ENCODE results near the gene CCDC71L.

CCDC71L gene

DNA sequence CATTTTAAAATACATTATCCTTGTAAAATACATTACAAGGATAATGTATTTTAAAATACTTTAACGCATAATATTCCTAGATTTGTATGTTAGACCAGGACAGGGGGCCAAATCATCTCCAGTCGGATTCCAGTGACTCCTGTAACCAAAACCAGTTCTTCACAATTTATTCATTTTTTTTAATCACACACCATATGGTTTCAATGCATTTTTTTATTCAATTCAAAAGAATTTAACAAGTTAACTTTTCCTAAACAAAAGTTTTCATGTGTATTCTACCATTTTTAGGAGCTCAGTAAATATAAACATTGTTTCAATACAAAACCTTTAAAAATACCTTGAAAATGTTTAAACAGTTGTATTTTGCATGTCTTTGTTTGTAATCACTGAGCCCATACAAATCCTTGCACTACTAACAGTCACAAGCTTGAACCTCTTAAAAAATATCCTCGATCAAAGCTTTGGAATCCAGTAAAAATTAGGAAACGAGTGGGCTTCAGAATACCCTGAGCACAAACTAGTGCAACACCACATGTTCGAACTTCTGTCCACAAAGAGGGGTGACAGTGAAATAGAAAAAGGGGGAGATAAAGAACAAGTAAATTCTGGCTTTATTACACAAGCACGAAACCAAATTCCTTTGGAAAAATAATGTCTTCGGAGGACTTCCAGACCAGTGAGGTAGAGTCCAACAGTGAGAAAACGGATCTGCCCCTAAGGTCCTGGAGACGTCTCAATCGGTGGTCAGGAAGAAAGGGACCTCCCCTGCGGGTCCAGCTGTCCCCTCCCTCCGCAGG, 1.6 kb downstream of the CCDC71L start:
- no peak for DNase-seq (ENCODE audit: low read depth in 2 of 2)

DNA sequence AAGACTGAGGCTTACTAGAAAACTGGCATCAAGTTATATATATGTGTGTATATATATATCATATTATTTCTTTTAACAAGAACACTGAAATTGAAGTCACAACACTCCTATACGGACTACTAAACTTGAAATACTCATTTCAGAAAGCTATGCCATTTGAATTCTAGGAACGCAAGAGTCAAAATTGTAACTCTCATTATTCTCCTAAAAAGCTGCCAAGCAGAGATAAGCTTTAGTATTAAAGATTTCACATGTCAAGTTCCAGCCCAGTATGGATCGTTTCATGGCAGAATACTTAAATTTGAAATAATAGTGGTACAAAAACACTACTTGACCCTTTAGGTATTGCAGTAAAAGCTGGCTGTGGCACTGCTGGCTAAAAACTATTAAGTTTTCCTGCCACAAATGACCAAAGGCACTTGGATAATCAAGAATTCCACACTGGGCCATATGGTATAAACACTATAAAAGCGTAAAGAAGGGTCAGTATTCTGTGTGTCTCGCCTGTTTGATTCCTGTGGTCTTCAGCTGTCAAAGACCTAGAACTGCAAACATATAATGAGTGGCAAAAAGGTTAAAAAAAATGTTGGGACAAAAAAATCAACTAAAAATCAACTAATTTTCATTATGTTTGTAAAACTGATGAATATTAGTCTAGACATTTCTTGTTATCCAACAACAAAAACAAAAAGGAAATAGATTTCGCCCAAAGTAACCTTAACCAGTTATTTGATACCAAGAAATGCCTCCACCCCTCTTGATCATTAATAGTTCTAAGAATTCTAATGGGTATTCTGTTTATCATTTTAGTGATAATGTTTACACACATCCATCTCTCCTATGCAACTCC, 2.4 kb downstream of the CCDC71L start:
- no peak for DNase-seq (ENCODE audit: low read depth in 2 of 2)

DNA sequence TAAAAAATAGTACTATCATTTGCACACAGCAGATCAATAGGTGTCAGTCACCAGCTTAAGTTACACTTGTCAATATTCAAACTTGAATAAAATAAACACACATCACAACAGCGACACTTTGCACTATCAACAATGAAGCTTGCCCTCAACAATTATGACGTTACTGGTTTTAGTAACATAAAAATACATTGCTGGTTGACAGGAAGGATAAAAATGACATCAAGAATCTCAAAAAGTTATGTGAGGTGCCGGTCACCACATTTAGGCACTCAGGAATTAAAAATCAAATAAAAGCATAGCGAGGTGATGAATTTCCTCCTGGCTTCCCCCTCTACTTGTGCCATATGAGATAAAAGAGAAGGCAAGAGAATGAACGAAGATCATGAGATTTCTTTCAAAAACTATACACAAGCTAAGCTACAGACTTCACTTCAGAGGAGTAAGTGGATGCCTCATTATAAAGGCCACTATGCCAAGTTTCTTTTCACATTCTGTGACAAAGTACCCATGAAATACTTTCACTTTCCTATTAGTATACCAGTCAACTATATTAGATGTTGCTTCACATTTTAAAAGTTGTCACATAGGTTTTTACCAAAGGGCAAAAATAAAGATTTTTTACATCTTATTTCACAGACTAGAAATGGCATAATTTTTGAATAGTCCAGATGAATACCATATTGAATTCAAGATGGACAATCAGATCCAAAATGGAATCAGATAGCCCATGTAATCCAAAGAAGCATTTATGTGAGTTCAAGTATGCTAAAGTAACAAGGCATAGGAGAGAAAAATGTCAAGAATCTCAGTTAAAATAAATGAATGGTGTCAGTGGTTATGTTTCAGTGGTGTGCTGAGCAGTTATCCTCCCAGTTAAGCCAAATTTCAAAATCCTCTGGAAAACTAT, 3.6 kb downstream of the CCDC71L start:
- DNase-seq (ENCODE audit: low read depth in 2 of 2) = no peak

DNA sequence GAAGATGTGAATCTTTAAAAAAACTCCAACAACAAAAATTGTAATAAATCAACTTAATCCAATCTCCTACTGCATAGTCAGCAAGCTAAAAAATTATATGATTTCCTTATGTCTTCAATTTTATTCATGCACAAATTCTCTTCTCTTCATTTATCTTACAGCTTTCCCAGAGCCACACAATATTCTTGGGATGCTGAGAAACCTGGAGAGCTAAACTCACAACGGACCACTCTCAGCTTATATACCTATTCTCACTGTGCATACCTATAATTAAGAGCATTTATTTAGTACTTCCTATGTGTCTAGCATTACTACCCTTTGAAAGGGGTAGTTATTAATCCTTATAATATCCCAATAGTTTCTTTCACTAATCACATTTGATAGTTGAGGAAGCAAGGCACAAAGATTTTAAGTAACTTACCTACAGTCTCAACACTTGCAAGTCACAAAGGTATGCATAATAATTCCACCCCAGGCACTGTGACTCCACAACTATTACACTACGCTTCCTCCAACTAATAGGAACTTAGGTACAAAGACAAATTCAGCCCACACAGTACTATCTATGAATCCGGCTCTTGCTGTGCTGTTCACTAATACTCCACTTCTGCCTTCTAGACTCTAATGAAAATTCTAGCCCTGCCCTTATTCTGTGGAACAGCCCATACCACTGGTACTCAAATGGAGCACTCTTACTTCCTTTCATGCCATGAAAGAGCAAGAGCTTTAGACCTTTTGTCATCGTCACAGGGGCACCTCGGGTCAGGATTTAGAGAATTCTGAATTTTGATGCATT, 5.1 kb downstream of the CCDC71L start:
- DNase-seq (ENCODE audit: low read depth in 2 of 2) = no peak

DNA sequence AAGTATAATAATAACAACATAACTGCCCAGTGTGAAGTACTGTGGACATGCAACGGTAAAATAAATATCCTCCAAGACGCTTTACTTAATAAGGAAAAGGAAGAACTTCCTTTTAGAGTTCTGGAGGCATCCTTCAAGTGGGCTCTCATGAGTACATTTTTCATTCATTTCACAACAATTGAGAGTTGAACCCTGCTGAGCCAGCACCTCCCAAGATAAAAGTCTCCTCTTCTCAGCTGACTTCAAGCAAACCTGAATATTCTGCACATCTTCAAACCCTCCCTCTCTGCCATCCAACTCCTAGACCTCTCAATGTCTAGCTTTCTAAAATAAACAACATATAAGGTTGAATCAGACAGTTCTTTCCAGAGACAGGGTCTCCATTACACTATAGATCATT, 7.5 kb downstream of the CCDC71L start:
- DNase-seq (ENCODE audit: low read depth in 2 of 2) = no peak

DNA sequence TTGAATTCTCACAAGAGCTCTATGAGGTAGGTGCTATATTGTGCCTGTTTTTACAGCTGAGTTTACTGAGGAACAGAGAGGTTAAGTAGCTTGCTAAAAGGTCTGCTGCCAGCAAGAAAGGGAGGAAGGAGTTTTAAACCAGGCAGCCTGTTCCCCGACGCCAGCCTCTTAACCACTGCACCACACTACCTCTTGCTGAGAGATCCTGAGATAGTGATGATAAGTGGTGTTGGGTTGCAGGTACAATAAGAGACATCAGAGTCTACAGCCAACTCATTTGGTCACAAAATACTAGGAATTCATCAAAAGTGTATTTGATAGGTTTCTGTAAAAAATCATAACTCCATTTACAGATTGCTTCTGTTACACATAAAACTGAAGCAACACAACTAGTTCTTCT, 8.0 kb downstream of the CCDC71L start:
- DNase-seq (ENCODE audit: low read depth in 2 of 2) = no peak

DNA sequence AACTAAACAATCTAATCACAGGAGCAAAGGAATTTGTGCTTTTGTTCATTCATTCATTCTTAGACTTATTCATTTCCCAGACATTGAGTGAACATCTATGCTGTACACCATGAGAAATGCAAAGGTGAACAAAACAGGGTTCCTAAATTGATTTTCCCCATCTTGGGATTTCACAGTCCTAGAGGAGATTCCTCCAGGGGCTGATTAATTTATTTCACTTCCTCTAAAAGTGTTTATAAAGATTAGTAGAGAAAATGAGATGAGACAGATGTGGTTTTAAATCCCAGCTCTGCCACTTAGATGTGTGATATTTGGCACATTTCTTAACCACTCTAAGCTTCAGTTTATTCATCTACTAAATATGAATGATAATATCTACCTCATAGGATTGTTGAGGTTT, 8.9 kb downstream of the CCDC71L start:
- DNase-seq (ENCODE audit: low read depth in 2 of 2) = no peak

DNA sequence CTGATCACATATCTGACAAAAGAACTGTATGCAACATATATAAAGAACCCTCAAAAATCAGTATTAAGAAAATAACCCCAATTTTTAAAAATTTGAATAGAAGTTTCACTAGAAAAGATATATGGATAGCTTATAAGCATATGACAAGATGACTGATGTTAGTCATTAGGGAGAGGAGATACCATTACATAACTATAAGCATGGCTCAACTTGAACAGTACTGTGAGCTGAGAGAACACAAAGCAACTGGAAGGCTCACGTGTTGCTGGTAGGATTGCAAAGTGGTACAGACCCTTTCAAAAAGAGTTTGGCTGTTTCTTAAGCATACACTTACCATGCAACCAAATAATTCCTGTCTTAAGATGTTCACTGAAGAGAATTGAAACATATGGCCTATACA, 14.7 kb downstream of the CCDC71L start:
- no peak for DNase-seq (ENCODE audit: low read depth in 2 of 2)

DNA sequence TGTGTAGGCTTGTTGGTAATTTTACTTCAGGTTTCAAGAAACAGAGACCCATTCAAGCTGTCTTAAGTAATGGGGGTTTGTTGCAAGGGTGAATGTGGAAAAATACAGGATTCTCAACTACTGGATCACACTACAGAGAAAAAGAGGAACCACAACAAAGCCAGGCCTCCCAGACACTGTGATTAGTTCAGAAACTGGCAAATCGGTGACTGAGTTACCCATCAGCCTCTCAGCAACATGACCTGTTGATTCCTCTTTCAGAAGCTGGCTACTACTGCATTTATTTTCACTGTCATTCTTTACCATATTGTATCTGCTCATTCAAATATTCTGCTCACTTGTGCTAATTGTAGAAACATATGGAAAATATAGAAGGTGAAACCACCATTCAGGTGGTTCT, 16.0 kb downstream of the CCDC71L start:
- DNase-seq (ENCODE audit: low read depth in 2 of 2) = no peak

DNA sequence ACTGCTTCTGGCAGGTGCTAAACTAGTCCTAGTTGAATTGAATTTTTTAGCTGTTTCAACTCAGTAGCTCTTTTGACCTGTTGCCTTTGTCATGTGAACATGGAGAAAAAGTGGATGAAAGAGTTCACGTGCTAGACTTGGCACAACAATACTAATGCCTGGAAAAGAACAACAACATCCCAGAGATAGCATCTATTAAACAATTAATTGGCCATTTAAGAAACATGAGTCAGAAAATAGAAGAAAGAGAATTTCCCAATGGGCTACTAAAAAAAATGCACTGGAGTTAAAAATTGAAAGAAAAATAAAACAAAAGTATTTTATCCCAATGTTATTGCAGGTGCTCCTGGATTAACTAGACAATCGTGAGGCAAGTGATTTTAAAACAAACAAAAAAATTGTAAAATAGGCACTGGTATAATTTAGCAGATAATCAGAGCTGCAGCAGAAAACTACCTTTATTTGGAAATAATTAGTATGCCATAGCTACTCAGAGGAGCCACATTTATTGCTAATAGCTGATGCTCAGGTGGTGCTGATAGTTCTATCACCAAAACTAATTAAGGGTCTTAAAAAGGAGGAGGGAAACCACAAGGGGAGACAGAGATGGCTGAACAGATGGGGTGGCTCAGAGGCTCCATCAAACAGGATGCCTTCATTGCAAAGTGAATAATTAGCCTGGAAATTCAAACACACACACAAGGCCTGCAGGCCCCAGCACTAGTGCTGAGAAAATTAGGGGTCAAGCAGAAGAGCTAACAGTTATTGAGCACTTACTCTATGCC, 17.6 kb downstream of the CCDC71L start:
- no peak for DNase-seq (ENCODE audit: low read depth in 2 of 2)

DNA sequence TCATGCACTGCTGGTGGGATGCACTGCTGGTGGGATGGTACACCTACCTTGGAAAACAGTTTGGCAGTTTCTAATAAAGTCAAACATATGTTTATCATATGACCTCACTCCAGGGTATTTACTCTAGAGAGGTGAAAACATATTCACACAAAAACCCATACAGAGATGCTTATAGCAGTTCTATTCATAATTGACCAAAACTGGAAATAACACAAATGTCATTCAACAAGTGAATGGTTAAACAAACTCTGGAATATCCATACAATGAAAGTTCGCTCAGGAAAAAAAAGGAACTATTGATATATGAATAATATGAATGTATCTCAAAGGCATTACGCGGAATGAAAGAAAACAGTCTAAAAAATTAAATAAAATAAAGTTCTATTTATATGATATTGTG, 19.5 kb downstream of the CCDC71L start:
- no peak for DNase-seq (ENCODE audit: low read depth in 2 of 2)

DNA sequence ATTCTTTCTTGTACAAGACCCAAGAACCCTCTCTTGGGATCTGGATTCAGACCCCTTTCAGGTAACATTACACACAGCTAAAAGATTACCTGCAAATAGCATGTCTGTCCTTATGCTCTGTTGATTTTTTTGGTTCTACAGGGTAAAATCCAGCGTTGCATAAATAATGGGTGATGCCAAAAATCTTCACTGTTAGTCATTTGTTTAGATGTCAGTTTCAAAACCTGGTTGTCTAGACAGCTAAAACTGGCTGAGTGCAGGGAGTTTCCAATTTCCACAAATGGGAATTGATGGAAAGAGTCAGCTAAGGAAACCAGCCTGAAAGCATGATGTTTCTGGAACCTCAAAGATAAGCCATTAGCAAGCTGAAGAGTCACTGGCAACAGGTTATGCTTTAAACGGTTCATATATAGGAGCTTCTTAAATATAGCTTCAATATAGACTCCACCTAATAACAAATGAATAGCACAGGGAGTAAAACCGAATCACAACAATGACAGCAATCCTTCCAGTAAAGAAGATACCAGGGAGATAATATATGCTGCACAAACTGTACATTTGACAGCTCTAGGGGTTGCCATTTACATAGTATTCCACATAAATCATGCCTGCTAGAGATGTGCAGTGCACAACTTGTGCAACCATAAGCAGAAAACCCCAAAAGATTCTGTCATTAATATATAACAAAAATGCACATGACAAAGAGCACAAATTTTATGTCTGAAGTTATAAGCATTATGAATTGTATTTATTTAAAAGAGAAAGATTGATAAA, 20.4 kb downstream of the CCDC71L start:
- no peak for DNase-seq (ENCODE audit: low read depth in 2 of 2)

DNA sequence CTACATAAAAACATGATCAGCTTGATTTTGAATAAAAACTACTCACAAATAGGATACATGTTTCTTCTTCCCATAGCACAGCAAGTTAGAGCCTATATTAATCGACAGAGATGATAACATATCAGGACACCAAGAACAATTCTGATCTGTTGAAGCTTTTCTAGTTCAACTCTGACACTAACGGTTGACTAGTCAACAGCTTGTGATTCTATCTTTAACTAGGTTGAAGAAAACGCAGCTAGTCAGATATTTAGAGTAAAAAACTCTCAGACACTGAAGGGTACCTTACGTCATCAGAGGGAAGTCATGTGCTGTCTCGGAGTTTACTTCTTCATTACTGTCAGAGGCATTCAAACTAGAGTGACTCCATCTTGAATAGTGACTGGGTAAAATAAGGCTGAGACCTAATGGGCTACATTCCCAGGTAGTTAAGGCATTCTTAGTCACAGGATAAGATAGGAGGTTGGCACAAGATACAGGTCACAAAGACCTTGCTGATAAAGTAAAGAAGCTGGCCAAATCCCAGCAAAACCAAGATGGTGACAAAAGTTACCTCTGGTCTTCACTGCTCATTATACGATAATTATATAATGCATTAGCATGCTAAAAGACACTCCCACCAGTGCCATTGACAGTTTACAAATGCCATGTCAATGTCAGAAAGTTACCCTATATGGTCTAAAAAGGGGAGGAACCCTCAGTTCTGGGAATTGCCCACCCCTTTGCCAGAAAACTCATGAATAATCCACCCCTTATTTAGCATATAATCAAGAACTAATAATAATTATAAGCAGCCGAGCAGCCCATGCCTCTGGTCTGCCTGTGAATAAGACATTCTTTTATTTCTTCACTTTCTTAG, 21.3 kb downstream of the CCDC71L start:
- no peak for DNase-seq (ENCODE audit: low read depth in 2 of 2)

DNA sequence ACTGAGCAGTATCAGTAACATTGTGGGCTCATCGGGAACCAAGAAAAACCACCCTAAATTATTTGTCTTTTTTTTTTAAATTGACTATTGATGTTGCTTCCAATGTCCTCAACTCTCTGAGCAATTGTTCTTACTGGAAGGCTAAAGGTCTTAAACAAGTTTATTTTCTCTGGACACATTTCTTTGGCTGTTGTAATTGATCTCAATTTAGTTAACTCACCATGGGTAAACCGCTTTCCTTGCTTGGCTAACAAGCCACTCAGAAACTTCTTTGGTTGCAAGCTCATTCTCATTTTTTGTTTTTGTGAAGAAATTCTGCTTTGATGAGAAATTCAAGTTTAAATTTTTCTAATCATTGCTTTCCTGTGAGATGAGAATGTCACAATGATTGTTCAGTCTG, 25.5 kb downstream of the CCDC71L start:
- no peak for DNase-seq (ENCODE audit: low read depth in 2 of 2)

DNA sequence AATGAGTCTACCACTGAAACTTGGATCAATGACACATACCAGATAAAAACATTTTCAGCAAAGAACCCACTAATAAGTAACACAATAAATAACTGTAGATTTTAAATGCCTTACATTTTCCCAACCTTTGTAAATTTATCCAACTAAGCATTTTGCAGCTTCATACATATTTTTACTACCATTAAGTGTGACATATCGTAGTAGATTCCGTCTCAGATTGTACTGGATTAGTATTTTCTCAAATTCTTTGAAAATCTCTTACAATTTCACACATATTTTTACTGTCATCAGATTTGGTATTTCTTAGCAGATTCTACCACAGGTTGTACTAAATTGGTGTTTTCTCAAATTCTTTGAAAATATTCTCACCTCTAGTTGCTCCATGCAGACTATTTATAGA, 26.0 kb downstream of the CCDC71L start:
- no peak for DNase-seq (ENCODE audit: low read depth in 2 of 2)

DNA sequence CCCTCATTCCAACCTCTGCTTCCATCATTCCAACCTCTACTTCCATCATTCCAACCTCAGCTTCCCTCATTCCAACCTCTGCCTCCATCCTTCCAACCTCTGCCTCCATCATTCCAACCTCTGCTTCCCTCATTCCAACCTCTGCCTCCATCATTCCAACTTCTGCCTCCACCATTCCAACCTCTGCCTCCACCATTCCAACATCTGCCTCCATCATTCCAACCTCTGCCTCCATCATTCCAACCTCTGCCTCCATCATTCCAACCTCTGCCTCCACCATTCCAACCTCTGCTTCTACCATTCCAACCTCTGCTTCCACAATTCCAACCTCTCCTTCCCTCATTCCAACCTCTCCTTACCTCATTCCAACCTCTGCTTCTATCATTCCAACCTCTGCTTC, 30.3 kb downstream of the CCDC71L start:
- DNase-seq (ENCODE audit: low read depth in 2 of 2) = no peak

DNA sequence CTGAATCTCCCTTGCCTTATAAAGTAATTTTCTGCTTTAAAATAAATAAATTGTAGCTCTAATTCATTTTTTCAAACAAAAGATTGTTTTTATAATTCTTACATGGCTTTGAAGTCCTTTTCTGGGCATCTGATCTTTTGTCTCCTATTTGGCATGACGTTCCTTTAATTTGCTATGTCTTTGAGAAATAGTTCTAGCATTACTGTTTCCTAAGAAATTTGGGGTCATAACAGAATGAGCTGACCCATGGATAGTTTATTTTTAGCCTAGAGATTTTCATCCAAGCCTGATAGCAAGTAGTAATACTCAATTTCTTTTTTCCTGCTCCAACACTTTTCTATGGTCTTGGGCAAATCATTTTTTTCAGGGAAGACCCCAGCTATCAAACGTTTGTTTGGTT, 31.4 kb downstream of the CCDC71L start:
- no peak for DNase-seq (ENCODE audit: low read depth in 2 of 2)

DNA sequence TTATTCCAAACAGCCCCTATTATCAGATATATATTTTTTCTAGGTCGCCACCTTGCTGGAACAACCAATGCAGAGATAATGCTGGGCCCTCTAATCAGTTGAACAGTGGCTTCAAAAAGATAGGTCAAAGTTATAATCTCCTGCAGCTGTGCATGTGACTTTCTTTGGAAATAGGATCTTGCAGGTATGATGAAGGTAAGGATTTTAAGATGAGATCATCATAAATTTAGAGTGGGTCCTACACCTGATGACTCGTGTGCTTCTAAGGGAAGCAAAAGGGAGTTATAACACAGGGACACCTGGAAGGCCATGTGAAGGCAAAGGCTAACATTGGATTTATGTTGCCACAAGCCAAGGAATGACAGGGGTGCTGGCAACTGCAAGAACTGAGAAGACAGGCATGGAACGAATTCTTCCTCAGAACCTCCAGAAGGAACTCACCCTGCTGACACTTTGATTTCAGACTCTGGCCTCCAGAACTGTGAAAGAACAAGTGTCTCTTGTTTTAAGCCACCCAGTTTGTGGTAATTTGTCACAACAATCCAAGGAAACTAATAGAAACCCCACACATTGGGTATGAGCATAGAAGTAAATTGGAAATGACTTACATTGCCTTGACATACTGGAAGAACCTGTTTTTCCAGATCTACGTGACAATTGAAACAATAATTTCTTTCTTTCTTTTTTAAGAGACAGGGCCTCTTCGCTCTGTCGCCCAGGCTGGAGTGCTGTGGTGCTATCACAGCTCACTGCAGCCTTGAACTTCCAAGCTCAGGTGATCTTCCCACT, 34.4 kb downstream of the CCDC71L start:
- DNase-seq (ENCODE audit: low read depth in 2 of 2) = no peak

Measured in stimulated activated CD4-positive, alpha-beta T cell treated with anti-CD3 and anti-CD28 coated beads, Interleukin-15, amount 100 ng/mL, for 48 hours (primary cell).